ENCODE results near the gene CMBL. TPM values are rescaled to one million over a fixed set of nuclear protein-coding genes. Genes with fewer than 3 reads are reported as not detected.
A peak's percentile ranks its signal among the peaks of the same experiment; 100 is the strongest.

The CMBL gene
- total RNA-seq, 1 donor from 2014 or later: 21.7 TPM

DNA sequence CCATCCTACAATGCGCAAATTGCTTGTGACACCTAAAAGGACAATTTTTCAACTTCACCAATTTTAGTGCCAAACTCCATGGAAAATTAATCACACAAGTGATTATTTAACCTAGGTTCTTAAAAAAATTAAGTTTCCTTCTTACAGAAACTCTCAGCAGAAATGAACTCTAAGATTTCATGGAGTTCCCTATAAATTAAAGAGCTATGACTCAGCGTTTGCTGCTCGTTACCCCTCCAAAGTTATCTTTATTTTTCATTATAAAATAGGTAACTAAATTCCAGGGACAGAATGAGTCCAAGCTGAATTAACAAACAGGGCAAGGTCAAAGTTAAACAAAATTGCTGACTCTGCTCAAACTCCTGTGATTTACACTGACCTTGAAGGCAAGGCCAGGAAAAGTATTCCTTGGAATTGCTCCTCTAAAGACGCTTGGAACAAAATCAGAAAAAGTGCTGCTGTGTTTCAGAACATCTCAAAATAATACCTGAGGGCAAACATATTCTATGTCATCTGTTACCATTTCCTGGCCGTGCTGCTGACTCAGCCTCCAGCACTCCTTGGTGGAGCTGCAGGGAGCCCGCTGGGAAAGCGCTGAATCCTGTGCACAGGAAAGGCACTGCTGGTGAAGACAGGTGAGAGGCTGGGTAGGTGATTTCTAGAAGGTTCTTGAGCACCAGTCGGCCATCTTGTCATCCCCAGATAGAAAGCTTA, 2.5 kb upstream of the CMBL start:
- H3K27me3 ChIP-seq (ENCODE audit: low read depth): no peaks in the 10 kb centered on the region
- DNase-seq (no peak), ATAC-seq (no peak)
- intact Hi-C loops (cut with DNase I): no loop called here
- H3K27ac ChIP-seq: no peak overlapping the region
- TF ChIP-seq, protein P1, sequence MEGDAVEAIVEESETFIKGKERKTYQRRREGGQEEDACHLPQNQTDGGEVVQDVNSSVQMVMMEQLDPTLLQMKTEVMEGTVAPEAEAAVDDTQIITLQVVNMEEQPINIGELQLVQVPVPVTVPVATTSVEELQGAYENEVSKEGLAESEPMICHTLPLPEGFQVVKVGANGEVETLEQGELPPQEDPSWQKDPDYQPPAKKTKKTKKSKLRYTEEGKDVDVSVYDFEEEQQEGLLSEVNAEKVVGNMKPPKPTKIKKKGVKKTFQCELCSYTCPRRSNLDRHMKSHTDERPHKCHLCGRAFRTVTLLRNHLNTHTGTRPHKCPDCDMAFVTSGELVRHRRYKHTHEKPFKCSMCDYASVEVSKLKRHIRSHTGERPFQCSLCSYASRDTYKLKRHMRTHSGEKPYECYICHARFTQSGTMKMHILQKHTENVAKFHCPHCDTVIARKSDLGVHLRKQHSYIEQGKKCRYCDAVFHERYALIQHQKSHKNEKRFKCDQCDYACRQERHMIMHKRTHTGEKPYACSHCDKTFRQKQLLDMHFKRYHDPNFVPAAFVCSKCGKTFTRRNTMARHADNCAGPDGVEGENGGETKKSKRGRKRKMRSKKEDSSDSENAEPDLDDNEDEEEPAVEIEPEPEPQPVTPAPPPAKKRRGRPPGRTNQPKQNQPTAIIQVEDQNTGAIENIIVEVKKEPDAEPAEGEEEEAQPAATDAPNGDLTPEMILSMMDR (IDR thresholded peaks at IDR 0.05): no peak
- H3K4me3 ChIP-seq: no peak overlapping the region
- H3K36me3 ChIP-seq: no peaks in the 10 kb centered on the region
- peaks cover 9% of the 10 kb centered on the region for H3K4me1 ChIP-seq
- no peaks in the 10 kb centered on the region for H3K9me3 ChIP-seq

DNA sequence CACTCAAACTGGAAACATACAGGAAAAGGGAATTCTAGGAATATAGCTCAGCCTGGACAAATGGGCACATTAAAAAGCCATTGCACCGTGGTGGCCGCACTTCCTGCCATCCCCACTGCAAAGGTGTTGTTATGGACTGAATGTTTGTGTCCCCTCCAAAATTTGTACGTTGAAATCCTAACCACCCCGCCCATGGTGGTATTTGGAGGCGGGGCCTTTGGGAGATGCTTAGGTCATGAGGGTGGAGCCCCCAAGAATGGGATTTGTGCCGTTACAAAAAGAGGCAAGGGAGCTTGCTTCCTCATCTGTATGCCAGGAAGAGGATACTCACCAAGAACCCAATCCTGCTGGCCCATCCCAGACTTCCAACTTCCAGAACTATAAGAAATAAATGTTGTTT, 1.1 kb upstream of the CMBL start:
- DNase-seq (no peak), ATAC-seq (no peak)
- H3K4me1 ChIP-seq: peaks cover 9% of the 10 kb centered on the region
- intact Hi-C loops (cut with DNase I): no loop called here
- TF ChIP-seq, protein P1 (IDR thresholded peaks at IDR 0.05): no peak
- no peaks in the 10 kb centered on the region for H3K9me3 ChIP-seq
- H3K27ac ChIP-seq: no peak overlapping the region
- no peaks in the 10 kb centered on the region for H3K27me3 ChIP-seq (ENCODE audit: low read depth)
- no peaks in the 10 kb centered on the region for H3K36me3 ChIP-seq
- no peak overlapping the region for H3K4me3 ChIP-seq

DNA sequence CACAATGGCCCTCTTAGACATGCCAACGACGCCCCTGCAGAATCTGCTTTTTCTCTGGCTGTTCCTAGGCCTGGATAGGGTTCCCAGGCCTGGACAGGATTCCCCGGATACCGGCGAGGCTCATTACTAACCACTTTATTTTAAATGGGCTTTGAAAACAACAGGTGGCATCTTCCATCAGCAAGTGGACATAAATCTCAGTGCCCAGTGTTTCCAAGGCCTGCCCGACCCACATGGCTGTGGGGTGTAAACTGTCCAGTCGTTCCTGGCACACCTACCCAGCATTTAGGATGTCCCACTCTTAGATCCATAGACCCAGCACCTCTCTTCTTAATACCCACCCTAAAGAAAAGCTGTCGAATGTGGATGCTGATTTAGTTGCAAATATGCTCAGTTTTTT, 896 bp downstream of the CMBL start:
- intact Hi-C loops (cut with DNase I): no loop called here
- Histone ChIP-seq H3K27me3 (ENCODE audit: low read depth) (no peaks in the 10 kb centered on the region), H3K9me3 (no peaks in the 10 kb centered on the region), H3K4me1 (peaks cover 9% of the 10 kb centered on the region), H3K27ac (peak overlapping the region; percentile 72), H3K4me3 (peak overlapping the region; percentile 61), H3K36me3 (no peaks in the 10 kb centered on the region)
- ATAC-seq: no peak
- TF ChIP-seq, protein P1 (IDR thresholded peaks at IDR 0.05): no peak
- no peak for DNase-seq

DNA sequence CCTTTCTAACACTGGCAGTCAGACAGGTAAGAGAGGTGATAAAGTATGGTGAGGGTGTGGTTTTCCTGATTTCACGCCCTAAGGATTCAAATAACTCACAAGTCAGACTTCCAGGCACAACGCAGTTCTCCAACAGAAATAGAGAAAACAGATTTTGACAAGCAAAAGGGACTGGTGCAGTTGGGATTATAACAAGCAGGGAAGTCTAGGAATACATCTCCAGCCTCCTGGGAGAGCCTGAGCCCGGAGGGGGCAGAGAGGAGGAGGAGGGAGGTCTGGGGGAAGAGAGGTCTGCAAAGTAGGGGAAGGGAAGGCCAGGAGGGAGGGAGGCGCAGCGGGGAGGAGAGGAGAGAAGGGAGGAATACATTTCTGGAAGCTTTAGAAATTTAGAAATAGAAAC, 1.6 kb downstream of the CMBL start:
- ATAC-seq (no peak), DNase-seq (no peak)
- Histone ChIP-seq H3K9me3 (no peaks in the 10 kb centered on the region), H3K27ac (no peak overlapping the region), H3K36me3 (no peaks in the 10 kb centered on the region), H3K27me3 (ENCODE audit: low read depth) (no peaks in the 10 kb centered on the region), H3K4me3 (no peak overlapping the region), H3K4me1 (peaks cover 9% of the 10 kb centered on the region)
- TF ChIP-seq, protein P1 (IDR thresholded peaks at IDR 0.05): no peak
- intact Hi-C loops (cut with DNase I): no loop called here

DNA sequence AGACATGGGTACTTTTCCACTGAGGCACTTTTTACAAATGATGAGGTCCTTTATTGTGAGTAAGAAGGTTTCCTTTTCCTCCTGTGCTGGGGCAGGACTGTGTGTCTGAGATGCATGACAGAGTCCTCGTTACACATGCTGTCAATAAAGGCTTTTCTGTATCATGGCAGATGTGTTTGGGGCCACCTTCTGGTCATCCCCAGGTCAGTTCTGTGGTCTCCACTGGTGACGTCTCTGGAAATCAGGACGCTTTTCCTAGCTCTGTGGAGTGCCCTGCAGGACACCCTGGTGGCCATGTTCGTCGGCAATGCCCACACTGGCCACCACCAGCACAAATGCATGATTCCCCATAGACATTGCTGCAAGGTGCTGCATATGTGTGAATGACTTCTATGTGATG, 2.8 kb downstream of the CMBL start:
- DNase-seq (no peak), ATAC-seq (no peak)
- no peaks in the 10 kb centered on the region for H3K9me3 ChIP-seq
- H3K27ac ChIP-seq: no peak overlapping the region
- H3K36me3 ChIP-seq: no peaks in the 10 kb centered on the region
- H3K4me1 ChIP-seq: peaks cover 9% of the 10 kb centered on the region
- H3K4me3 ChIP-seq: no peak overlapping the region
- intact Hi-C loops (cut with DNase I): no loop called here
- H3K27me3 ChIP-seq (ENCODE audit: low read depth): no peaks in the 10 kb centered on the region
- TF ChIP-seq, protein P1 (IDR thresholded peaks at IDR 0.05): no peak
